HCT116 (cell line): Measurements from ENCODE around the gene KBTBD3. TPM values are rescaled to one million over a fixed set of nuclear protein-coding genes. Genes with fewer than 3 reads are reported as not detected.

Experiments used
- ATAC-seq: fragments of 200-7000 bp; cut with Tn5 transposase; 2 replicates; pipeline ENCODE4 v1.9.1; 2020; ENCODE audit warnings: mild to moderate bottlenecking, moderate library complexity
- BruUV-seq: library from RNA; stranded (reverse); fragments of 400-500 nt; replicated peaks from 2 replicates; lab custom pipeline; 2021; lab: Mats Ljungman, UMichigan
- CTCF ChIA-PET: fragments of 300-600 bp; sonication (Branson Sonifier 250); formaldehyde crosslinking; loops from one replicate; lab custom pipeline; 2021; ENCODE audit warnings: antibody characterized with exemption; lab: Charles Lee
- POLR2A ChIA-PET: fragments of 300-600, 350-600 bp; sonication (Branson Sonifier 250); formaldehyde crosslinking; loops from one replicate; lab custom pipeline; 2021; ENCODE audit warnings: antibody characterized with exemption; lab: Charles Lee
- RAD21 ChIA-PET, 2 experiments: fragments of 300-600 bp; sonication (Branson Sonifier 250); formaldehyde crosslinking; loops; one replicate each; lab custom pipeline; 2023; ENCODE audit warnings: low total read pairs in 2 of 2; ENCODE audit not compliant: uncharacterized antibody in 2 of 2, unreplicated experiment in 2 of 2, low non-redundant PET in 1 of 2; lab: Charles Lee
- DNase-seq: peaks from one replicate; pipeline ENCODE4 v3.0.0-alpha.2; 2010; ENCODE audit warnings: low read depth, low spot score
- H2AFZ ChIP-seq: fragments of 200-600 bp; shearing (Covaris generic), sonication (generic); 2 replicates; pipeline ENCODE4 v1.6.1; 2017; ENCODE audit warnings: low read depth, mixed run types, mixed read lengths, antibody characterized with exemption, low read length; ENCODE audit not compliant: poor library complexity, severe bottlenecking
- H3K27ac ChIP-seq: 2 replicates; pipeline ENCODE4 v1.5.1; 2012; ENCODE audit warnings: low read depth, low read length
- H3K27me3 ChIP-seq: fragments of 200-600 bp; sonication (generic); 2 replicates; pipeline ENCODE4 v1.6.1; 2016; ENCODE audit warnings: mixed run types, low read length, mixed read lengths; ENCODE audit not compliant: insufficient read depth
- H3K36me3 ChIP-seq, 2 experiments: fragments of 200-500 bp in 1 of 2; fragments of 200-600 bp in 1 of 2; sonication (Bioruptor generic) in 1 of 2; sonication (generic) in 1 of 2; 2 replicates each; pipeline versions ENCODE4 v1.5.1 to v1.6.1; 2014 to 2016; ENCODE audit warnings: low read length in 2 of 2, inconsistent platforms in 1 of 2, mixed read lengths in 1 of 2, mixed run types in 1 of 2; ENCODE audit not compliant: insufficient read depth in 2 of 2, control insufficient read depth in 1 of 2
- H3K4me1 ChIP-seq, 2 experiments: fragments of 200-600 bp in 1 of 2; sonication (generic) in 1 of 2; 2 replicates each; pipeline versions ENCODE4 v1.5.1 to v1.6.1; 2012 to 2017; ENCODE audit warnings: low read length in 2 of 2, inconsistent platforms in 1 of 2, mild to moderate bottlenecking in 1 of 2, mixed read lengths in 1 of 2, mixed run types in 1 of 2, moderate library complexity in 1 of 2; ENCODE audit not compliant: insufficient read depth in 2 of 2, control insufficient read depth in 1 of 2
- H3K4me2 ChIP-seq: fragments of 200-600 bp; sonication (generic); 2 replicates; pipeline ENCODE4 v1.6.1; 2017; ENCODE audit warnings: mixed run types, low read length, mixed read lengths
- H3K4me3 ChIP-seq, 2 experiments: fragments of 200-600 bp in 1 of 2; sonication (generic) in 1 of 2; replicated peaks in 1 of 2; 2 replicates each; pipeline ENCODE4 v1.5.1; 2011 to 2016; ENCODE audit warnings: low read length in 2 of 2, control low read depth in 1 of 2, low read depth in 1 of 2, mild to moderate bottlenecking in 1 of 2, mixed read lengths in 1 of 2, mixed run types in 1 of 2
- H3K79me2 ChIP-seq: fragments of 200-600 bp; sonication (generic); 2 replicates; pipeline ENCODE4 v1.6.1; 2017; ENCODE audit warnings: mild to moderate bottlenecking, mixed run types, low read length, moderate library complexity, mixed read lengths; ENCODE audit not compliant: insufficient read depth
- H3K9ac ChIP-seq: fragments of 200-600 bp; sonication (generic); 2 replicates; pipeline ENCODE4 v1.6.1; 2016; ENCODE audit warnings: low read length, mixed read lengths
- H3K9me2 ChIP-seq: fragments of 200-600 bp; sonication (generic), shearing (Covaris generic); 2 replicates; pipeline ENCODE4 v1.6.1; 2017; ENCODE audit warnings: mixed run types, mild to moderate bottlenecking, moderate library complexity; ENCODE audit not compliant: insufficient read depth
- H3K9me3 ChIP-seq, 2 experiments: fragments of 200-500 bp in 1 of 2; fragments of 200-600 bp in 1 of 2; sonication (Bioruptor generic) in 1 of 2; sonication (generic) in 1 of 2; 2 replicates each; pipeline ENCODE4 v1.6.1; 2014 to 2017; ENCODE audit warnings: low read length in 2 of 2, mixed read lengths in 2 of 2, inconsistent platforms in 1 of 2, low read depth in 1 of 2, mild to moderate bottlenecking in 1 of 2, mixed run types in 1 of 2, moderate library complexity in 1 of 2; ENCODE audit not compliant: control insufficient read depth in 1 of 2, insufficient read depth in 1 of 2
- H4K20me1 ChIP-seq: fragments of 200-600 bp; sonication (generic), shearing (Covaris generic); 2 replicates; pipeline ENCODE4 v1.6.1; 2017; ENCODE audit warnings: mixed run types, mild to moderate bottlenecking, moderate library complexity; ENCODE audit not compliant: insufficient read depth
- CBX3 ChIP-seq: IDR thresholded peaks from 2 replicates; pipeline ENCODE4 v1.6.1; 2012; ENCODE audit warnings: low read depth
- CEBPB ChIP-seq: IDR thresholded peaks from 2 replicates; pipeline ENCODE4 v1.6.1; 2012; ENCODE audit warnings: low read depth
- EZH2 ChIP-seq: fragments of 200-600 bp; sonication (generic); IDR thresholded peaks from 2 replicates; pipeline ENCODE4 v1.6.1; 2017; ENCODE audit warnings: antibody characterized with exemption, mixed run types
- POLR2AphosphoS5 ChIP-seq: IDR thresholded peaks from 2 replicates; pipeline ENCODE4 v1.6.1; 2011; ENCODE audit warnings: mild to moderate bottlenecking, low read depth, low read length, moderate library complexity
- SP1 ChIP-seq: IDR thresholded peaks from 2 replicates; pipeline ENCODE4 v1.6.1; 2012; ENCODE audit warnings: low read depth
- TCF7L2 ChIP-seq: IDR thresholded peaks from 2 replicates; pipeline ENCODE4 v1.7.0; 2011; ENCODE audit warnings: borderline replicate concordance, inconsistent platforms; ENCODE audit not compliant: insufficient read depth, insufficient read length; ENCODE audit errors: extremely low read depth
- ZNF274 ChIP-seq: fragments of 200-500 bp; sonication (Bioruptor generic); IDR thresholded peaks from 2 replicates; pipeline ENCODE4 v1.6.1; 2014; ENCODE audit warnings: mild to moderate bottlenecking, low read depth, low read length, inconsistent platforms
- intact Hi-C: fragments of 100-400 bp; cut with micrococcal nuclease; formaldehyde crosslinking; loops from 2 replicates; pipeline ENCODE4 v1.10.0; 2022
- total RNA-seq: library from RNA; stranded (reverse); gene quantifications from one replicate; pipeline ENCODE4 v1.2.1, GENCODE V29; 2021; ENCODE audit not compliant: unreplicated experiment
- TF ChIP-seq, protein P1 (sequence below): IDR thresholded peaks from 2 replicates; pipeline ENCODE4 v1.6.1; 2012; ENCODE audit warnings: low read depth
- TF ChIP-seq, protein P2 (sequence below): IDR thresholded peaks from 2 replicates; pipeline ENCODE4 v1.6.1; 2012

Gene KBTBD3
- total RNA-seq, 1 experiment from 2014 or later: 10.4 TPM

- TF ChIP-seq, protein P1, sequence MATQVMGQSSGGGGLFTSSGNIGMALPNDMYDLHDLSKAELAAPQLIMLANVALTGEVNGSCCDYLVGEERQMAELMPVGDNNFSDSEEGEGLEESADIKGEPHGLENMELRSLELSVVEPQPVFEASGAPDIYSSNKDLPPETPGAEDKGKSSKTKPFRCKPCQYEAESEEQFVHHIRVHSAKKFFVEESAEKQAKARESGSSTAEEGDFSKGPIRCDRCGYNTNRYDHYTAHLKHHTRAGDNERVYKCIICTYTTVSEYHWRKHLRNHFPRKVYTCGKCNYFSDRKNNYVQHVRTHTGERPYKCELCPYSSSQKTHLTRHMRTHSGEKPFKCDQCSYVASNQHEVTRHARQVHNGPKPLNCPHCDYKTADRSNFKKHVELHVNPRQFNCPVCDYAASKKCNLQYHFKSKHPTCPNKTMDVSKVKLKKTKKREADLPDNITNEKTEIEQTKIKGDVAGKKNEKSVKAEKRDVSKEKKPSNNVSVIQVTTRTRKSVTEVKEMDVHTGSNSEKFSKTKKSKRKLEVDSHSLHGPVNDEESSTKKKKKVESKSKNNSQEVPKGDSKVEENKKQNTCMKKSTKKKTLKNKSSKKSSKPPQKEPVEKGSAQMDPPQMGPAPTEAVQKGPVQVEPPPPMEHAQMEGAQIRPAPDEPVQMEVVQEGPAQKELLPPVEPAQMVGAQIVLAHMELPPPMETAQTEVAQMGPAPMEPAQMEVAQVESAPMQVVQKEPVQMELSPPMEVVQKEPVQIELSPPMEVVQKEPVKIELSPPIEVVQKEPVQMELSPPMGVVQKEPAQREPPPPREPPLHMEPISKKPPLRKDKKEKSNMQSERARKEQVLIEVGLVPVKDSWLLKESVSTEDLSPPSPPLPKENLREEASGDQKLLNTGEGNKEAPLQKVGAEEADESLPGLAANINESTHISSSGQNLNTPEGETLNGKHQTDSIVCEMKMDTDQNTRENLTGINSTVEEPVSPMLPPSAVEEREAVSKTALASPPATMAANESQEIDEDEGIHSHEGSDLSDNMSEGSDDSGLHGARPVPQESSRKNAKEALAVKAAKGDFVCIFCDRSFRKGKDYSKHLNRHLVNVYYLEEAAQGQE: no peak
- TF ChIP-seq POLR2AphosphoS5 (no peak), SP1 (no peak), ZNF274 (no peak), EZH2 (no peak)
- TF ChIP-seq, protein P2, sequence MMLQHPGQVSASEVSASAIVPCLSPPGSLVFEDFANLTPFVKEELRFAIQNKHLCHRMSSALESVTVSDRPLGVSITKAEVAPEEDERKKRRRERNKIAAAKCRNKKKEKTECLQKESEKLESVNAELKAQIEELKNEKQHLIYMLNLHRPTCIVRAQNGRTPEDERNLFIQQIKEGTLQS: no peak
- TF ChIP-seq, all 23 proteins: peak for 0
These were observed 55.8 kb downstream of the KBTBD3 start (continued) for GRCh38 chr11:106021181-106021966.

DNA sequence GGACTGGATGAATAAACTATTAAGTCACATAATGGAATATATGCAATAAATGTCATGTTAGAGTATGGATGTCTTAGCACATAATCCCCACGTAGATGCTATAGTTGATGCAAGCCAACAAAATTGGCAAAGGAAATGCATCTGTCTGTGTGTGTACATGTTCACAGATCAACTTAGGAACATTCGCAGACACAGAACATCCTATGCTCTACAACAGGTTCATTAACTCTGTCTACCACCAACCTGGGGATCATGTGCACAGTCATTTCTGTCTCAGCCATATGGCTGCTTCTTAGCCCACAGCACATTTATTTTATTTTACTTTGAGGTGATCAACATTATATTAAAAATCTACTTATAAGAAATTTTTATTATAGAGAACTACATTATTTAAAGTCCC, 60.1 kb downstream of the KBTBD3 start:
- no peak overlapping the region for H3K27ac ChIP-seq
- H4K20me1 ChIP-seq: no peaks in the 10 kb centered on the region; the same call in 1 of the 2 replicates
- peaks cover 6 to 8% of the 10 kb centered on the region in 2 experiments; a peak in 3 of 4 replicates for H3K4me1 ChIP-seq
- no TSS peak for BruUV-seq
- ChIA-PET RAD21 (no interaction called here), CTCF (no interaction called here), POLR2A (no interaction called here)
- no peaks in the 10 kb centered on the region for H3K36me3 ChIP-seq
- no peaks in the 10 kb centered on the region for H3K9me3 ChIP-seq
- no peaks in the 10 kb centered on the region for H3K27me3 ChIP-seq
- DNase-seq: no peak
- no peak overlapping the region for H2AFZ ChIP-seq
- H3K79me2 ChIP-seq: peaks cover 86% of the 10 kb centered on the region
- no peak overlapping the region for H3K4me3 ChIP-seq
- H3K4me2 ChIP-seq: no peak overlapping the region
- no peak overlapping the region for H3K9ac ChIP-seq
- ATAC-seq: no peak
- TF ChIP-seq TCF7L2 (no peak), CEBPB (no peak), CBX3 (no peak)
- intact Hi-C loops: no loop called here
- H3K9me2 ChIP-seq: no peaks in the 10 kb centered on the region
